GM23248 (cell line): Measurements from ENCODE around the gene FKBP15. TPM values are rescaled to one million over a fixed set of nuclear protein-coding genes. Genes with fewer than 3 reads are reported as not detected.
A peak's percentile ranks its signal among the peaks of the same experiment; 100 is the strongest.

ENCODE experiments used
- DNase-seq: peaks from one replicate; pipeline ENCODE4 v3.0.0-alpha.2; 2015
- H2AFZ ChIP-seq: fragments of 200-600 bp; sonication (generic); 2 replicates; pipeline ENCODE4 v1.6.1; 2016; ENCODE audit warnings: antibody characterized with exemption
- H3F3A ChIP-seq: fragments of 200-600 bp; sonication (generic); 2 replicates; pipeline ENCODE4 v1.6.1; 2016; ENCODE audit warnings: mild to moderate bottlenecking, antibody characterized with exemption, mixed run types; ENCODE audit not compliant: insufficient read depth
- H3K27ac ChIP-seq: fragments of 200-600 bp; sonication (generic); 2 replicates; pipeline ENCODE4 v1.5.1; 2016; ENCODE audit warnings: mild to moderate bottlenecking
- H3K27me3 ChIP-seq: fragments of 200-600 bp; sonication (generic); replicated peaks from 2 replicates; pipeline ENCODE4 v1.6.1; 2016; ENCODE audit warnings: mild to moderate bottlenecking; ENCODE audit not compliant: insufficient read depth
- H3K36me3 ChIP-seq: fragments of 200-600 bp; sonication (generic); 2 replicates; pipeline ENCODE4 v1.6.1; 2016; ENCODE audit warnings: low read depth, mild to moderate bottlenecking
- H3K4me1 ChIP-seq: fragments of 200-600 bp; sonication (generic); 2 replicates; pipeline ENCODE4 v1.6.1; 2016; ENCODE audit warnings: mild to moderate bottlenecking; ENCODE audit not compliant: insufficient read depth
- H3K4me2 ChIP-seq: fragments of 200-600 bp; sonication (generic); one replicate; pipeline ENCODE4 v1.6.1; 2016; ENCODE audit warnings: mild to moderate bottlenecking; ENCODE audit not compliant: unreplicated experiment
- H3K4me3 ChIP-seq: fragments of 200-600 bp; sonication (generic); 2 replicates; pipeline ENCODE4 v1.5.1; 2016; ENCODE audit warnings: mild to moderate bottlenecking
- H3K79me2 ChIP-seq: fragments of 200-600 bp; sonication (generic); 2 replicates; pipeline ENCODE4 v1.6.1; 2016; ENCODE audit warnings: mild to moderate bottlenecking; ENCODE audit not compliant: insufficient read depth
- H3K9ac ChIP-seq: fragments of 200-600 bp; sonication (generic); 2 replicates; pipeline ENCODE4 v1.6.1; 2016; ENCODE audit warnings: mild to moderate bottlenecking
- H3K9me2 ChIP-seq: fragments of 200-600 bp; sonication (generic); 2 replicates; pipeline ENCODE4 v1.6.1; 2016; ENCODE audit warnings: mixed run types, mild to moderate bottlenecking, moderate library complexity; ENCODE audit not compliant: insufficient read depth
- H3K9me3 ChIP-seq: fragments of 200-600 bp; sonication (generic); one replicate; pipeline ENCODE4 v1.6.1; 2017; ENCODE audit warnings: low read depth
- H4K20me1 ChIP-seq: fragments of 200-600 bp; sonication (generic); 2 replicates; pipeline ENCODE4 v1.6.0; 2016; ENCODE audit not compliant: insufficient read depth
- EZH2 ChIP-seq: fragments of 200-600 bp; sonication (generic); IDR thresholded peaks from 2 replicates; pipeline ENCODE4 v1.6.1; 2018; ENCODE audit warnings: antibody characterized with exemption, mild to moderate bottlenecking; ENCODE audit not compliant: insufficient read depth, poor library complexity, severe bottlenecking
- EZH2phosphoT487 ChIP-seq: fragments of 200-600 bp; sonication (generic); IDR thresholded peaks from 2 replicates; pipeline ENCODE4 v1.6.1; 2018; ENCODE audit warnings: antibody characterized with exemption, moderate library complexity, mild to moderate bottlenecking, low read depth; ENCODE audit not compliant: insufficient read depth
- WGBS, 2 experiments: methylation state at CpG; one replicate each; pipeline ENCODE4 v1.1.6; 2015 to 2017; ENCODE audit warnings: low lambda C conversion rate in 2 of 2, low coverage in 1 of 2; ENCODE audit errors: missing lambda C conversion rate in 2 of 2; 5-methylcytosine and 5-hydroxymethylcytosine counted together
- in situ Hi-C: fragments of 300-500 bp; cut with MboI; formaldehyde crosslinking; loops from 2 replicates; pipeline ENCODE4 v1.15.0; 2020
- polyA plus RNA-seq: library from polyadenylated mRNA; unstranded; fragments of >200 nt; fragmentation: Nextera tagmentation; extraction: Ambion mirVana; gene quantifications from 2 replicates; pipeline ENCODE4 v1.2.1, GENCODE V29; 2016
- total RNA-seq: library from RNA; depleted of rRNA; stranded (reverse); fragments of >200 nt; shearing (Covaris generic); gene quantifications from 2 replicates; pipeline ENCODE4 v1.2.3, GENCODE V29; 2014

FKBP15 gene
- total and polyA plus RNA-seq, 2 experiments from 2014 or later, result 17.8 to 23.1 TPM

GRCh38 chr9:113216406-113216805 lies 4.7 kb downstream of the FKBP15 start:
- in situ Hi-C loops, result no loop called here
- Histone ChIP-seq H3K4me1 (peaks cover 12% of the 10 kb centered on the region), H3K9me2 (no peaks in the 10 kb centered on the region), H3F3A (peaks cover 20% of the 10 kb centered on the region), H3K9ac (no peak overlapping the region), H3K36me3 (0 out of 2 replicates have a peak, but pooled peaks cover 3% of the 10 kb centered on the region), H3K4me3 (no peak overlapping the region), H3K27ac (no peak overlapping the region), H2AFZ (no peak overlapping the region), H3K4me2 (no peak overlapping the region), H3K27me3 (no peaks in the 10 kb centered on the region), H3K79me2 (peaks cover 94% of the 10 kb centered on the region), H4K20me1 (0 out of 2 replicates have a peak, but pooled peaks cover 3% of the 10 kb centered on the region), H3K9me3 (no peaks in the 10 kb centered on the region)
- 96 to 97% methylated on average over 3 of the region's 3 CpGs for WGBS, 2 experiments
- TF ChIP-seq EZH2, result no peak
- TF ChIP-seq EZH2phosphoT487, result no peak
- no peak for DNase-seq

- H3K79me2 ChIP-seq, result peaks cover 88% of the 10 kb centered on the region
- no peak for TF ChIP-seq EZH2phosphoT487
- TF ChIP-seq EZH2, result no peak
- 0 out of 2 replicates have a peak, but pooled peaks cover 5% of the 10 kb centered on the region for H3K36me3 ChIP-seq
- no peaks in the 10 kb centered on the region for H3K9me2 ChIP-seq
- no peak overlapping the region for H3K27ac ChIP-seq
- in situ Hi-C loops, result no loop called here
- H3K4me2 ChIP-seq, result no peak overlapping the region
- H3K4me1 ChIP-seq, result peaks cover 9% of the 10 kb centered on the region
- peak; percentile 5 for DNase-seq
- H3F3A ChIP-seq, result peaks cover 12% of the 10 kb centered on the region
- 73 to 84% methylated on average over 3 of the region's 3 CpGs for WGBS, 2 experiments
- H3K9ac ChIP-seq, result no peak overlapping the region
- no peak overlapping the region for H2AFZ ChIP-seq
- no peaks in the 10 kb centered on the region for H3K27me3 ChIP-seq
- no peak overlapping the region for H3K4me3 ChIP-seq
- H3K9me3 ChIP-seq, result no peaks in the 10 kb centered on the region
- H4K20me1 ChIP-seq, result 0 out of 2 replicates have a peak, but pooled peaks cover 3% of the 10 kb centered on the region
Observed at GRCh38 chr9:113215132-113215531, 5.9 kb downstream of the FKBP15 start.

GRCh38 chr9:113210815-113211214 lies 10.3 kb downstream of the FKBP15 start:
- Histone ChIP-seq H3K9me2 (no peaks in the 10 kb centered on the region), H3K79me2 (peaks cover 44% of the 10 kb centered on the region), H3K4me3 (no peak overlapping the region), H4K20me1 (no peaks in the 10 kb centered on the region), H3K36me3 (peaks cover 10% of the 10 kb centered on the region; the same call in 1 of the 2 replicates), H3K4me1 (no peaks in the 10 kb centered on the region), H3K27me3 (no peaks in the 10 kb centered on the region), H3F3A (no peaks in the 10 kb centered on the region), H2AFZ (no peak overlapping the region), H3K9me3 (no peaks in the 10 kb centered on the region), H3K4me2 (no peak overlapping the region), H3K27ac (no peak overlapping the region), H3K9ac (no peak overlapping the region)
- no peak for DNase-seq
- 97% methylated on average over 10 of the region's 10 CpGs for WGBS, 2 experiments
- in situ Hi-C loops, result no loop called here
- TF ChIP-seq EZH2phosphoT487 (no peak), EZH2 (no peak)

GRCh38 chr9:113205861-113206260 lies 15.2 kb downstream of the FKBP15 start:
- no peak overlapping the region for H3K27ac ChIP-seq
- no peak overlapping the region for H3K4me2 ChIP-seq
- H3K79me2 ChIP-seq, result no peaks in the 10 kb centered on the region
- no peaks in the 10 kb centered on the region for H4K20me1 ChIP-seq
- no peak for TF ChIP-seq EZH2
- TF ChIP-seq EZH2phosphoT487, result no peak
- 100% methylated on average over 1 of the region's 1 CpG for WGBS, 2 experiments
- H3K27me3 ChIP-seq, result no peaks in the 10 kb centered on the region
- no peaks in the 10 kb centered on the region for H3K9me2 ChIP-seq
- H3F3A ChIP-seq, result no peaks in the 10 kb centered on the region; the same call in 1 of the 2 replicates
- peaks cover 21% of the 10 kb centered on the region for H3K36me3 ChIP-seq
- in situ Hi-C loops, result no loop called here
- H3K9me3 ChIP-seq, result no peaks in the 10 kb centered on the region
- DNase-seq, result no peak
- no peaks in the 10 kb centered on the region for H3K4me1 ChIP-seq
- H2AFZ ChIP-seq, result no peak overlapping the region
- no peak overlapping the region for H3K4me3 ChIP-seq
- no peak overlapping the region for H3K9ac ChIP-seq

GRCh38 chr9:113205432-113205831 lies 15.6 kb downstream of the FKBP15 start:
- Histone ChIP-seq H3K36me3 (peaks cover 22% of the 10 kb centered on the region), H4K20me1 (no peaks in the 10 kb centered on the region), H3K27ac (no peak overlapping the region), H3F3A (no peaks in the 10 kb centered on the region; the same call in 1 of the 2 replicates), H3K4me3 (no peak overlapping the region), H3K4me2 (no peak overlapping the region), H3K79me2 (no peaks in the 10 kb centered on the region), H3K9me2 (no peaks in the 10 kb centered on the region), H3K9ac (no peak overlapping the region), H3K27me3 (no peaks in the 10 kb centered on the region), H3K9me3 (no peaks in the 10 kb centered on the region), H2AFZ (no peak overlapping the region), H3K4me1 (no peaks in the 10 kb centered on the region)
- TF ChIP-seq EZH2phosphoT487, result no peak
- no peak for TF ChIP-seq EZH2
- DNase-seq, result no peak
- in situ Hi-C loops, result no loop called here
- 96 to 100% methylated on average over 2 of the region's 2 CpGs for WGBS, 2 experiments
